HL-60 (cell line): ENCODE measurements around the gene KLRD1.

Experiments used
- DNase-seq, 2 experiments: peaks; one replicate each; pipeline ENCODE4 v3.0.0-alpha.2; 2010 to 2020; ENCODE audit warnings: low read depth in 1 of 2, low spot score in 1 of 2
- H3K27ac ChIP-seq: fragments of 250-450 bp; sonication (Bioruptor Pico); replicated peaks from 2 replicates; pipeline ENCODE4 v1.5.1; 2020; ENCODE audit warnings: mild to moderate bottlenecking, moderate library complexity
- H3K27me3 ChIP-seq: fragments of 250-450 bp; sonication (Bioruptor Pico); 2 replicates; pipeline ENCODE4 v1.5.1; 2021; ENCODE audit warnings: mild to moderate bottlenecking, moderate library complexity; ENCODE audit not compliant: insufficient read depth, poor library complexity, severe bottlenecking
- H3K4me3 ChIP-seq: replicated peaks from 2 replicates; pipeline ENCODE4 v1.5.1; 2011; ENCODE audit warnings: mild to moderate bottlenecking, control low read depth, low read length; ENCODE audit not compliant: insufficient read depth
- CTCF ChIP-seq: IDR thresholded peaks from one replicate; pipeline ENCODE4 v1.5.1; 2011; ENCODE audit warnings: low read length, control low read depth, inconsistent platforms; ENCODE audit not compliant: insufficient read depth
- GABPA ChIP-seq: IDR thresholded peaks from 2 replicates; pipeline ENCODE4 v1.6.1; 2012; ENCODE audit warnings: low read depth
- POLR2AphosphoS5 ChIP-seq: IDR thresholded peaks from 2 replicates; pipeline ENCODE4 v1.6.1; 2012; ENCODE audit warnings: low read depth
- REST ChIP-seq: IDR thresholded peaks from 2 replicates; pipeline ENCODE4 v1.6.1; 2012; ENCODE audit warnings: low read depth; ENCODE audit not compliant: insufficient replicate concordance
- SPI1 ChIP-seq: IDR thresholded peaks from 2 replicates; pipeline ENCODE4 v1.6.1; 2012; ENCODE audit warnings: low read depth, mild to moderate bottlenecking, borderline replicate concordance

KLRD1 gene

GRCh38 chr12:10354071-10354470, 46.4 kb downstream of the KLRD1 start:
- Histone ChIP-seq H3K27me3 (no peaks in the 10 kb centered on the region), H3K27ac (no peak overlapping the region), H3K4me3 (no peak overlapping the region)
- DNase-seq: no peak
- TF ChIP-seq POLR2AphosphoS5 (no peak), GABPA (no peak), SPI1 (no peak), CTCF (no peak), REST (no peak)

GRCh38 chr12:10354502-10354901, 46.8 kb downstream of the KLRD1 start:
- Histone ChIP-seq H3K27me3 (no peaks in the 10 kb centered on the region), H3K4me3 (no peak overlapping the region), H3K27ac (no peak overlapping the region)
- no peak for TF ChIP-seq GABPA
- TF ChIP-seq CTCF: no peak
- no peak for TF ChIP-seq SPI1
- no peak for TF ChIP-seq POLR2AphosphoS5
- no peak for TF ChIP-seq REST
- DNase-seq: no peak

GRCh38 chr12:10358131-10358530, 50.5 kb downstream of the KLRD1 start:
- no peak for TF ChIP-seq POLR2AphosphoS5
- TF ChIP-seq REST: no peak
- TF ChIP-seq CTCF: no peak
- TF ChIP-seq GABPA: no peak
- no peak for TF ChIP-seq SPI1
- Histone ChIP-seq H3K27me3 (no peaks in the 10 kb centered on the region), H3K4me3 (no peak overlapping the region), H3K27ac (no peak overlapping the region)
- DNase-seq: no peak
